HG03103 (cell line): ENCODE measurements around the gene SLC43A2.
"Not testable (repeated sequence)": the region's sequence is repeated elsewhere in the genome, so short reads cannot be mapped to it uniquely, and the experiment has no call there.

Experiments used
- ATAC-seq: cut with Tn5 transposase; IDR thresholded peaks from one replicate; pipeline ENCODE4 v1.9.1; 2021; ENCODE audit warnings: low read depth; ENCODE audit not compliant: unreplicated experiment

The SLC43A2 gene

GRCh38 chr17:1592751-1593629 is 35.6 kb downstream of the SLC43A2 start:
- peak; percentile 72 for ATAC-seq

- ATAC-seq: no peak
Measured at GRCh38 chr17:1591474-1592090, 37.1 kb downstream of the SLC43A2 start.

GRCh38 chr17:1590747-1591473 is 37.7 kb downstream of the SLC43A2 start:
- ATAC-seq: no peak

- no peak for ATAC-seq
Measured at GRCh38 chr17:1590029-1590746, 38.4 kb downstream of the SLC43A2 start.

- no peak for ATAC-seq
Measured at GRCh38 chr17:1588821-1589585, 39.6 kb downstream of the SLC43A2 start.

DNA sequence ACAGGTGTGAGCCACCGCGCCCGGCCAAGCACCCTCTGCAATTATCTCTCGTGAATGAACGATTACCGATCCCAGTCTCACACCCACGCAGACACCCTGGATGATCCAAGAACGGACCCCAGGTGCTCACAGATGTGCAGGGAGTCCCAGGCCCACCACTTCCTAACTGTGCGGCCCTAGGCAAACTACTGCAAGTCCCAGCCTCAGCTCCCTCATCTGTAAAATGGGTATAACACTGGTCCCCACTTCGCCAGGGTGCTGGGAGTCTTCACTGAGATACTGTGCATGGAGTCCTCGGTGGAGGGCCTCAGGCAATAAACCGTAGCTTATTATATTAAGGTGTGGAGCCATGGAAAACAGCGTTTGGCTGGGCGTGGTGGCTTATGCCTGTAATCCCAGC is 44.5 kb downstream of the SLC43A2 start:
- ATAC-seq: no peak

DNA sequence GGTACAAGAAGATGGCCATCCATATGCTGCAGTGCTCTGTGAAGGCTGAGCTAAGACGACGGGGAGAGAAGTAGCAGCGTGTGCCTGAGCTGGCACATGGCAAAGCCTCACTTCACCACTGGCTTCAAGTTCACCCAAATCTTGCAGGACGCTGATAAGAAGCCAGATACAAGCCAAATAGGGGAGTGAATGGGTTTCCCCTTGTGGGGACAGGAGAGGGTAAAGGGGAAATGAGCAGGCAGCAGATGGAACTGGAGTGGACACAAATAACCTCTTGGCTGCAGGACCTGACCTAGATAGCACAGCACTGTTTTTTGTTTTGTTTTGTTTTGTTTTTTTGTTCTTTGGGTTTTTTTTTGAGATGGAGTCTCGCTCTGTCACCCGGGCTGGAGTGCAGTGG is 45.1 kb downstream of the SLC43A2 start:
- no peak for ATAC-seq

DNA sequence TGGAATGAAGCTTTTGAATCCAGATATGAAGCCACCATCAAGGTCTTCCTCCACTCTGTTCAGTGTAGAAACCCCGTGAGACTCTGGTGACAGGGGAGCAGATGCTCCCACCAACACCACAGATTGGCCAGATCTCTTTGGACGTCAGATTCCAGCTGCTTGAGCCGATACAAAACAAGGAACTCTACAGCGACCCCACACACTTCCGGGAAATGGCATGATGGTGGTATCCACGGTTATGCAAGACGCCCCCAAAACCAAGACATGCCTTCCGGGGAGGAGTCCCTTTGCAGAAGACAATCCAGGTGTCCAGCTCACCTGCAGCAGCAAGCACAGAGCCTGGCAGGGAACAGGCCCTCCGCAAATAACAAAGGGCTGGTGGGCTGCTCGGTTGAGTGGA is 46.3 kb downstream of the SLC43A2 start:
- ATAC-seq: no peak

DNA sequence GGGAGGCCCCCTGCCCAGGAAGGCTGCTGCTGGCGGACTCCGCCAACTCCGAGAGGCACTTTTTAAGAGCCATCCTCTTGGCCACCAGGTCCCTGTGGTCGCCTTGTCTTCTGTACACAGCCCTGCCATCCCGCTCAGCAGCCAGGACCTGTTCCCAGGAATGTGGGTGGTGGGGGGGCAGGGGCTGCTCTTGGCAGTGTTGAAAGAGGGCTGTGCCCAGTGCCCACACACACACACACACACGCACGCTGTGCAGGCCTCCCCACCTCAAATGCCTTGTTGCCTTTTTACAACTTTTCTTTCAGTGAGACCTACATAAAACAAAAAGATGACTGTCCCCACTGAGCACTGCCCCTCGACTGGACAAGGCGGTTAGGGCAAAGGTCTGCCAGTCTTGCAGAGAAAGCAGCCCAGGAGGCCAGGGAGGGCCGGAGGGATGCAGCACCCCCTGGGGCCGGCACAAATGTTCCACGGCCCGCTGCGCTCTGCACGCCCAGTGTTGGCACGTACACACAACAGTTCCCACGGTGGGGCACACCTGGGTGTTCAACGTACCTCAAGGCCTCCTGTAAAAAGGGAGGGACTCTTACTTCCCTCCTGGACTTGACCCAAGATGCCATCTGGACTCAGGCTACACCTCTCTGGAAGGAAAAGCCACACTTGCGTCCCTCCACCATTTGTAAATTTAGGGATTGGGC is 47.5 kb downstream of the SLC43A2 start:
- ATAC-seq: no peak

DNA sequence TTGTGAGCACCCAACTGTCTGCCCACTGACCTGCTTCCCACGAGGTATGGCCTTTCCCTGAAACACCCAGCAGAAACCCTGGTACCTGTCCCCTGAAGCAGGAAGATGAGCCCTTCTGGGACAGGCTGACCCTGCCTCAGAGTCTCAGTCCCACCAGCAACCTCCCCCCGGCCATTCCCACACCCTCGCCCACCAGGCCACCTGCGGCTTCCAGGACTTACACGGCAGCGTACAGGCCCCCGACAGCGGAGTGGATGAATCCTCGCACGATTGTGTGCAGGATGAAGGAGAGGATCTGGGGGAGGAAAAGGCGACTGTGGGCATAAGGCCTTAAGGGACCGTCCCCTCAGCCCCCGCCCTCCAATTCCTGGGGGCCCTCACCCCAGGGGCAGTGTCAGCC is 50.6 kb downstream of the SLC43A2 start:
- no peak for ATAC-seq

DNA sequence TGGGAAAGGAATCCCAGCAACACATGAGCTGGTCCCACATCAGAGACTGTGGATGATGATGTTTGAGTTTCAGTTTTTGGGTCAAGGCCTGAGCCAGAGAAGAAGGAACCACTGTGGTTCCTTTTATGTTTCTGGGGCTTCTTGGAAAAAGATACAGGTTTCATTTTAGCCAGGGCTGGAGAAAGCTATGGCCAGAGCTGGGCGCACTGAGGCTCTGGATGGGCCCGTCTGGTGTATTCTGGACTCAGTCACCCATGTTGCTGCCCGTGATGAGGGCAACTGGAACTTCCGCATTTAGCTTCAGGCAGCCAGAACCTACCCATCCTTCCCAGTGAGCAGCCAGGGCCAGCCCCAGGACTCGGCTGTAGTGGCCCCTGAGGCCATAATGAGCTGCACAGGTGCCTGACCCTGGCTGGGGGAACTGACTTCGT is 51.0 kb downstream of the SLC43A2 start:
- ATAC-seq: no peak

GRCh38 chr17:1577182-1577581 is 51.5 kb downstream of the SLC43A2 start:
- ATAC-seq: no peak

GRCh38 chr17:1576500-1576899 is 52.1 kb downstream of the SLC43A2 start:
- no peak for ATAC-seq

GRCh38 chr17:1574697-1575471 is 53.8 kb downstream of the SLC43A2 start:
- ATAC-seq: no peak

- ATAC-seq: no peak
Measured at GRCh38 chr17:1573932-1574696, 54.5 kb downstream of the SLC43A2 start.

DNA sequence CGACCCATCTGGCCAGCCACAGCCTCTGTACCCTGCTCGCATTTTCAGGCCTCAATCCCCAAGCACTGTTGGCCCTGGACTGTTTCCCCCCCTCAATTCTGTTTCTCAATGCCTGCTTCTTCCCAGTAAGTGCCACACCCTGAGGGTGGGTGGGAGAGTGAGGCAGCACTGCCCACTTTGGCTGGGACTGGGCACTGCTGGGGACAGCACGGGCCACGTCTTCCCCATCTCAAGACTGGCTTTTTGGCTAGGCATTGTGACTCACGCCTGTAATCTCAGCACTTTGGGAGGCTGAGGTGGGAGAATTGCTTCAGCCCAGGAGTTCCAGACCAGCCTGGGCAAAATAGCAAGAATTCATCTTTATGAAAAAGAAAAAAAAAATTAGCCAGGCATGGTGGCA is 56.0 kb downstream of the SLC43A2 start:
- ATAC-seq: not testable (repeated sequence)

DNA sequence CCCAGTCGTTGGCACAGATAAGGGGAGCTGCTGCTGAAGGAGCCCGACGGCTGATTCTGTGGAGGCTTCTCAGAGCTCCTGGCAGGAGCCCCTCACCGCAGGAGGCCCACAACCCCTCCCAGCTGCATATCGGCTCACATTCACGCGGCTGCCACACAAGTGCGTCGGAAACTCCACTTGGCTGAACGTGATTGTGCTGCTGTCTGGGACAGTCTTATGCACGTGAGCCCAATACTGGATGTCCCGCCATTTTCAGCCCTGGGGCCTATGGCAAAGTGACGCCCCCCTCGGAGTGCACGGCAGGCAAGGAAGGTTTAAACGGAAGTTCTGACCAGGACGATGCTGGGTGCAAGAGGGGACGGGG is 57.3 kb downstream of the SLC43A2 start:
- ATAC-seq: no peak
